Stomach (tissue), 9 donors: ENCODE data around the gene ZSCAN30. TPM values are rescaled to one million over a fixed set of nuclear protein-coding genes. Genes with fewer than 3 reads are reported as not detected.

Source experiments
- DNase-seq, 2 donors: peaks; one replicate each; pipeline versions ENCODE4 v3.0.0 to v3.0.0-alpha.2; 2013 to 2019
- H3K27ac ChIP-seq, 5 donors: fragments of 200-600 bp in 4 of 5; sonication (generic) in 4 of 5; one replicate each; pipeline ENCODE4 v1.5.1; 2013 to 2019; ENCODE audit warnings: mild to moderate bottlenecking in 1 of 5, moderate library complexity in 1 of 5
- H3K27me3 ChIP-seq, 3 donors: fragments of 200-600 bp; sonication (generic); one replicate each; pipeline ENCODE4 v1.5.1; 2017 to 2019; ENCODE audit warnings: mixed run types in 1 of 3
- H3K36me3 ChIP-seq, 4 donors: fragments of 200-600 bp; sonication (generic); 1 replicate in 3 of 4; 2 replicates in 1 of 4; pipeline ENCODE4 v1.5.1; 2016 to 2019
- H3K4me1 ChIP-seq, 4 donors: fragments of 200-600 bp; sonication (generic); one replicate each; pipeline ENCODE4 v1.5.1; 2016 to 2019
- H3K4me3 ChIP-seq, 4 donors: fragments of 200-600 bp; sonication (generic) in 3 of 4; one replicate each; pipeline ENCODE4 v1.5.1; 2016 to 2019; ENCODE audit warnings: mild to moderate bottlenecking in 1 of 4
- H3K9me3 ChIP-seq, 4 donors: fragments of 200-600 bp; sonication (generic); one replicate each; pipeline ENCODE4 v1.5.1; 2016 to 2019
- CTCF ChIP-seq, 7 experiments: fragments of 450-650 bp in 4 of 7; fragments of 200-600 bp in 3 of 7; sonication (generic) in 3 of 7; IDR thresholded peaks; one replicate each; pipeline ENCODE4 v1.5.1; 2016 to 2019; ENCODE audit warnings: antibody characterized with exemption in 7 of 7, control low read depth in 2 of 7, mild to moderate bottlenecking in 1 of 7
- EP300 ChIP-seq: sonication (generic); formaldehyde crosslinking; IDR thresholded peaks from one replicate; pipeline ENCODE4 v1.6.1; 2017; ENCODE audit warnings: antibody characterized with exemption
- POLR2A ChIP-seq, 4 donors: fragments of 450-650 bp; IDR thresholded peaks; one replicate each; pipeline ENCODE4 v1.6.1; 2016; ENCODE audit warnings: antibody characterized with exemption in 4 of 4, control low read depth in 2 of 4, mild to moderate bottlenecking in 1 of 4, moderate library complexity in 1 of 4
- POLR2AphosphoS5 ChIP-seq, 3 donors: sonication (generic); formaldehyde crosslinking; IDR thresholded peaks; one replicate each; pipeline ENCODE4 v1.6.1; 2016; ENCODE audit warnings: antibody characterized with exemption in 3 of 3
- WGBS, 5 donors: extraction: QIAGEN DNeasy Blood & Tissue Kit in 3 of 5; methylation state at CpG; one replicate each; pipeline versions ENCODE4 v1.1.5 to v1.1.7; 2013 to 2018; 5-methylcytosine and 5-hydroxymethylcytosine counted together
- intact Hi-C: fragments of 100-400 bp; cut with DNase I; formaldehyde crosslinking; loops from one replicate; pipeline ENCODE4 v1.15.1; 2023; ENCODE audit warnings: low total_unique reads
- polyA plus RNA-seq, 3 donors: library from polyadenylated mRNA; stranded (reverse); fragments of 200-250 nt; gene quantifications; one replicate each; pipeline ENCODE4 v1.2.3, GENCODE V29; 2013
- total RNA-seq, 5 donors: library from RNA; depleted of rRNA; stranded (reverse); fragments of >200 nt; gene quantifications; one replicate each; pipeline versions ENCODE4 v1.1.0 to v1.2.3, GENCODE V29; 2014 to 2016
- donor health status: healthy with polysubstance abuse.
- donor health status: Bipolar disorder and iron deficiency.
- donor health status: healthy.

The ZSCAN30 gene
- total and polyA plus RNA-seq, 8 donors = 3.7 to 22.0 (median 9.6) TPM

- intact Hi-C loops = no loop called here
- no peaks in the 10 kb centered on the region for H3K27me3 ChIP-seq
- H3K4me3 ChIP-seq = no peak overlapping the region
- no peak for TF ChIP-seq POLR2AphosphoS5 (IDR thresholded peaks at IDR 0.05)
- no peak for TF ChIP-seq CTCF (IDR thresholded peaks at IDR 0.05)
- TF ChIP-seq POLR2A (IDR thresholded peaks at IDR 0.05) = no peak
- TF ChIP-seq EP300 = no peak
- H3K27ac ChIP-seq = no peak overlapping the region
- peaks cover 0 to under 1% (median 0%) of the 10 kb centered on the region in 4 donors for H3K4me1 ChIP-seq
- H3K9me3 ChIP-seq = peaks cover 0 to 39% (median 4%) of the 10 kb centered on the region in 4 donors
- no peak for DNase-seq
- H3K36me3 ChIP-seq = peaks cover 52 to 94% (median 91%) of the 10 kb centered on the region in 4 donors
- WGBS, 5 donors = 96 to 98% (median 97%) methylated on average over 6 of the region's 6 CpGs
Measured at GRCh38 chr18:35248429-35248828, 41.6 kb downstream of the ZSCAN30 start.

- H3K27ac ChIP-seq = peak overlapping the region in 1 of 5 donors; percentile 1
- peaks cover 0 to 31% (median under 1%) of the 10 kb centered on the region in 4 donors for H3K9me3 ChIP-seq
- H3K4me3 ChIP-seq = no peak overlapping the region
- intact Hi-C loops = no loop called here
- H3K4me1 ChIP-seq = peaks cover 0 to 9% (median 2%) of the 10 kb centered on the region in 4 donors
- TF ChIP-seq POLR2A (IDR thresholded peaks at IDR 0.05) (no peak), CTCF (IDR thresholded peaks at IDR 0.05) (no peak), EP300 (no peak), POLR2AphosphoS5 (IDR thresholded peaks at IDR 0.05) (no peak)
- 94 to 98% (median 96%) methylated on average over 14 of the region's 14 CpGs for WGBS, 5 donors
- H3K36me3 ChIP-seq = peaks cover 57 to 94% (median 91%) of the 10 kb centered on the region in 4 donors
- DNase-seq = no peak
- H3K27me3 ChIP-seq = no peaks in the 10 kb centered on the region
Measured at GRCh38 chr18:35247412-35248249, 42.4 kb downstream of the ZSCAN30 start.

GRCh38 chr18:35246831-35247230 is 43.2 kb downstream of the ZSCAN30 start:
- intact Hi-C loops = no loop called here
- peak overlapping the region in 1 of 5 donors; percentile 1 for H3K27ac ChIP-seq

More at GRCh38 chr18:35246831-35247230, 43.2 kb downstream of the ZSCAN30 start:
- Histone ChIP-seq H3K27me3 (no peaks in the 10 kb centered on the region), H3K4me3 (no peak overlapping the region), H3K36me3 (peaks cover 59 to 91% (median 89%) of the 10 kb centered on the region in 4 donors), H3K9me3 (peaks cover 0 to 23% (median 0%) of the 10 kb centered on the region in 4 donors), H3K4me1 (peaks cover 4 to 17% (median 9%) of the 10 kb centered on the region in 4 donors)
- TF ChIP-seq POLR2AphosphoS5 (IDR thresholded peaks at IDR 0.05) = no peak
- TF ChIP-seq CTCF (IDR thresholded peaks at IDR 0.05) = no peak
- no peak for TF ChIP-seq EP300
- DNase-seq = no peak
